ENCODE measurements around the gene ETV7.

DNA sequence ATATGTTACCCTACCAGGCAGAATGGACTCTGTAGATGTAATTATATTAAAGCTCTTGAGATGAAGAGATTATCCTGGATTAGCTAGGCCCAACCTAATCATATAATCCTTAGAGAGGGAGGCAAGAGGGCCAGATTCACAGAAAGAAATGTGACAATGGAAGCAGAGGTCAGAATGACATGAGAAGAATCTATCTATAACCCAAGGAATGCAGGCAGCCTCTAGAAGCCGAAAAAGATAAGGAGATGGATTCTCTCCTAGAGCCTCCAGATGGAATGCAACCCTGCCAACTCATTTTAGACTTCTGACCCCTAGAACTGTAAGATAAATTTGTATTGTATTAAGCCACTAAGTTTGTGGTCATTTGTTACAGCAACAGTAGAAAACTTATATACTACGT is 42.9 kb upstream of the ETV7 start:
- TF ChIP-seq, protein P1, sequence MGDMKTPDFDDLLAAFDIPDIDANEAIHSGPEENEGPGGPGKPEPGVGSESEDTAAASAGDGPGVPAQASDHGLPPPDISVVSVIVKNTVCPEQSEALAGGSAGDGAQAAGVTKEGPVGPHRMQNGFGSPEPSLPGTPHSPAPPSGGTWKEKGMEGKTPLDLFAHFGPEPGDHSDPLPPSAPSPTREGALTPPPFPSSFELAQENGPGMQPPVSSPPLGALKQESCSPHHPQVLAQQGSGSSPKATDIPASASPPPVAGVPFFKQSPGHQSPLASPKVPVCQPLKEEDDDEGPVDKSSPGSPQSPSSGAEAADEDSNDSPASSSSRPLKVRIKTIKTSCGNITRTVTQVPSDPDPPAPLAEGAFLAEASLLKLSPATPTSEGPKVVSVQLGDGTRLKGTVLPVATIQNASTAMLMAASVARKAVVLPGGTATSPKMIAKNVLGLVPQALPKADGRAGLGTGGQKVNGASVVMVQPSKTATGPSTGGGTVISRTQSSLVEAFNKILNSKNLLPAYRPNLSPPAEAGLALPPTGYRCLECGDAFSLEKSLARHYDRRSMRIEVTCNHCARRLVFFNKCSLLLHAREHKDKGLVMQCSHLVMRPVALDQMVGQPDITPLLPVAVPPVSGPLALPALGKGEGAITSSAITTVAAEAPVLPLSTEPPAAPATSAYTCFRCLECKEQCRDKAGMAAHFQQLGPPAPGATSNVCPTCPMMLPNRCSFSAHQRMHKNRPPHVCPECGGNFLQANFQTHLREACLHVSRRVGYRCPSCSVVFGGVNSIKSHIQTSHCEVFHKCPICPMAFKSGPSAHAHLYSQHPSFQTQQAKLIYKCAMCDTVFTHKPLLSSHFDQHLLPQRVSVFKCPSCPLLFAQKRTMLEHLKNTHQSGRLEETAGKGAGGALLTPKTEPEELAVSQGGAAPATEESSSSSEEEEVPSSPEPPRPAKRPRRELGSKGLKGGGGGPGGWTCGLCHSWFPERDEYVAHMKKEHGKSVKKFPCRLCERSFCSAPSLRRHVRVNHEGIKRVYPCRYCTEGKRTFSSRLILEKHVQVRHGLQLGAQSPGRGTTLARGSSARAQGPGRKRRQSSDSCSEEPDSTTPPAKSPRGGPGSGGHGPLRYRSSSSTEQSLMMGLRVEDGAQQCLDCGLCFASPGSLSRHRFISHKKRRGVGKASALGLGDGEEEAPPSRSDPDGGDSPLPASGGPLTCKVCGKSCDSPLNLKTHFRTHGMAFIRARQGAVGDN (CRISPR knock-in tag; IDR thresholded peaks at IDR 0.05), result no peak
- TF ChIP-seq, protein P2, sequence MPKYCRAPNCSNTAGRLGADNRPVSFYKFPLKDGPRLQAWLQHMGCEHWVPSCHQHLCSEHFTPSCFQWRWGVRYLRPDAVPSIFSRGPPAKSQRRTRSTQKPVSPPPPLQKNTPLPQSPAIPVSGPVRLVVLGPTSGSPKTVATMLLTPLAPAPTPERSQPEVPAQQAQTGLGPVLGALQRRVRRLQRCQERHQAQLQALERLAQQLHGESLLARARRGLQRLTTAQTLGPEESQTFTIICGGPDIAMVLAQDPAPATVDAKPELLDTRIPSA (CRISPR knock-in tag; IDR thresholded peaks at IDR 0.05; ENCODE audit: borderline replicate concordance), result no peak
- TF ChIP-seq, protein P3, sequence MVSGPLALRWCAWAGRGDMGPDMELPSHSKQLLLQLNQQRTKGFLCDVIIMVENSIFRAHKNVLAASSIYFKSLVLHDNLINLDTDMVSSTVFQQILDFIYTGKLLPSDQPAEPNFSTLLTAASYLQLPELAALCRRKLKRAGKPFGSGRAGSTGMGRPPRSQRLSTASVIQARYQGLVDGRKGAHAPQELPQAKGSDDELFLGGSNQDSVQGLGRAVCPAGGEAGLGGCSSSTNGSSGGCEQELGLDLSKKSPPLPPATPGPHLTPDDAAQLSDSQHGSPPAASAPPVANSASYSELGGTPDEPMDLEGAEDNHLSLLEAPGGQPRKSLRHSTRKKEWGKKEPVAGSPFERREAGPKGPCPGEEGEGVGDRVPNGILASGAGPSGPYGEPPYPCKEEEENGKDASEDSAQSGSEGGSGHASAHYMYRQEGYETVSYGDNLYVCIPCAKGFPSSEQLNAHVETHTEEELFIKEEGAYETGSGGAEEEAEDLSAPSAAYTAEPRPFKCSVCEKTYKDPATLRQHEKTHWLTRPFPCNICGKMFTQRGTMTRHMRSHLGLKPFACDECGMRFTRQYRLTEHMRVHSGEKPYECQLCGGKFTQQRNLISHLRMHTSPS (CRISPR knock-in tag; IDR thresholded peaks at IDR 0.05; ENCODE audit: low read depth), result no peak
- TF ChIP-seq JUNB (CRISPR knock-in tag; IDR thresholded peaks at IDR 0.05; ENCODE audit: borderline replicate concordance) (no peak), ZNF331 (CRISPR knock-in tag; IDR thresholded peaks at IDR 0.05) (no peak), PHF8 (CRISPR knock-in tag; IDR thresholded peaks at IDR 0.05) (no peak), CAMTA2 (CRISPR knock-in tag; IDR thresholded peaks at IDR 0.05; ENCODE audit: borderline replicate concordance) (no peak)
- TF ChIP-seq, protein P4, sequence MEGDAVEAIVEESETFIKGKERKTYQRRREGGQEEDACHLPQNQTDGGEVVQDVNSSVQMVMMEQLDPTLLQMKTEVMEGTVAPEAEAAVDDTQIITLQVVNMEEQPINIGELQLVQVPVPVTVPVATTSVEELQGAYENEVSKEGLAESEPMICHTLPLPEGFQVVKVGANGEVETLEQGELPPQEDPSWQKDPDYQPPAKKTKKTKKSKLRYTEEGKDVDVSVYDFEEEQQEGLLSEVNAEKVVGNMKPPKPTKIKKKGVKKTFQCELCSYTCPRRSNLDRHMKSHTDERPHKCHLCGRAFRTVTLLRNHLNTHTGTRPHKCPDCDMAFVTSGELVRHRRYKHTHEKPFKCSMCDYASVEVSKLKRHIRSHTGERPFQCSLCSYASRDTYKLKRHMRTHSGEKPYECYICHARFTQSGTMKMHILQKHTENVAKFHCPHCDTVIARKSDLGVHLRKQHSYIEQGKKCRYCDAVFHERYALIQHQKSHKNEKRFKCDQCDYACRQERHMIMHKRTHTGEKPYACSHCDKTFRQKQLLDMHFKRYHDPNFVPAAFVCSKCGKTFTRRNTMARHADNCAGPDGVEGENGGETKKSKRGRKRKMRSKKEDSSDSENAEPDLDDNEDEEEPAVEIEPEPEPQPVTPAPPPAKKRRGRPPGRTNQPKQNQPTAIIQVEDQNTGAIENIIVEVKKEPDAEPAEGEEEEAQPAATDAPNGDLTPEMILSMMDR (CRISPR knock-in tag; IDR thresholded peaks at IDR 0.05), result no peak
- TF ChIP-seq, protein P5, sequence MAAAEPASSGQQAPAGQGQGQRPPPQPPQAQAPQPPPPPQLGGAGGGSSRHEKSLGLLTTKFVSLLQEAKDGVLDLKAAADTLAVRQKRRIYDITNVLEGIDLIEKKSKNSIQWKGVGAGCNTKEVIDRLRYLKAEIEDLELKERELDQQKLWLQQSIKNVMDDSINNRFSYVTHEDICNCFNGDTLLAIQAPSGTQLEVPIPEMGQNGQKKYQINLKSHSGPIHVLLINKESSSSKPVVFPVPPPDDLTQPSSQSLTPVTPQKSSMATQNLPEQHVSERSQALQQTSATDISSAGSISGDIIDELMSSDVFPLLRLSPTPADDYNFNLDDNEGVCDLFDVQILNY (CRISPR knock-in tag; conservative IDR thresholded peaks at IDR 0.05), result no peak
